ENCODE data around the gene FNDC10.

FNDC10 gene

DNA sequence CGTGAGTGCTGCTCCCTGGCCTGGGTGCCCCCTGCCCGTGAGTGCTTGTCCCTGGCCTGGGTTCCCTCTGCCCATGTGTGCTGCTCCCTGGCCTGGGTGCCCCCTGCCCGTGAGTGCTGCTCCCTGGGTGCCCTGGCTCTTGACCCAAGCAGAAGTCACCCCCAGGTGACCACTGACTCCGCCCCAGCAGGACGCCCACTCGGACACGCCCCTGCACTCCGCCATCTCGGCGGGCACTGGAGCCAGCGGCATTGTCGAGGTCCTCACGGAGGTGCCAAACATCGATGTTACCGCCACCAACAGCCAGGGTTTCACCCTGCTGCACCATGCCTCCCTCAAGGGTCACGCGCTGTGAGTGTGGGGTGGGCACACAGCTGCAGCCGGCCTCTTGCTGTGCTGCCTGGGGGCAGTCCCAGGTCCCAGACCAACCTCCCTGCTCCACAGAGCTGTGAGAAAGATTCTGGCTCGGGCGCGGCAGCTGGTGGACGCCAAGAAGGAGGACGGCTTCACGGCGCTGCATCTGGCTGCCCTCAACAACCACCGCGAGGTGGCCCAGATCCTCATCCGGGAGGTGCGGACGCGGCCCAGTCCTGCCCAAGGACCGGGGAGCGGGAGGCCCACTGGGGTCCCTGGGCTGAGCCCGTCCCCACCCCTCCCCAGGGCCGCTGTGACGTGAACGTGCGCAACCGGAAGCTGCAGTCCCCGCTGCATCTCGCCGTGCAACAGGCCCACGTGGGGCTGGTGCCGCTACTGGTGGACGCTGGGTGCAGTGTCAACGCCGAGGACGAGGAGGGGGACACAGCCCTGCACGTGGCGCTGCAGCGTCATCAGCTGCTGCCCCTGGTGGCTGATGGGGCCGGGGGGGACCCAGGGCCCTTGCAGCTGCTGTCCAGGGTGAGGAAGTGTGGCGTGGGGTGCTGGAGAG, 28.2 kb upstream of the FNDC10 start:
- TF ChIP-seq, protein P1, sequence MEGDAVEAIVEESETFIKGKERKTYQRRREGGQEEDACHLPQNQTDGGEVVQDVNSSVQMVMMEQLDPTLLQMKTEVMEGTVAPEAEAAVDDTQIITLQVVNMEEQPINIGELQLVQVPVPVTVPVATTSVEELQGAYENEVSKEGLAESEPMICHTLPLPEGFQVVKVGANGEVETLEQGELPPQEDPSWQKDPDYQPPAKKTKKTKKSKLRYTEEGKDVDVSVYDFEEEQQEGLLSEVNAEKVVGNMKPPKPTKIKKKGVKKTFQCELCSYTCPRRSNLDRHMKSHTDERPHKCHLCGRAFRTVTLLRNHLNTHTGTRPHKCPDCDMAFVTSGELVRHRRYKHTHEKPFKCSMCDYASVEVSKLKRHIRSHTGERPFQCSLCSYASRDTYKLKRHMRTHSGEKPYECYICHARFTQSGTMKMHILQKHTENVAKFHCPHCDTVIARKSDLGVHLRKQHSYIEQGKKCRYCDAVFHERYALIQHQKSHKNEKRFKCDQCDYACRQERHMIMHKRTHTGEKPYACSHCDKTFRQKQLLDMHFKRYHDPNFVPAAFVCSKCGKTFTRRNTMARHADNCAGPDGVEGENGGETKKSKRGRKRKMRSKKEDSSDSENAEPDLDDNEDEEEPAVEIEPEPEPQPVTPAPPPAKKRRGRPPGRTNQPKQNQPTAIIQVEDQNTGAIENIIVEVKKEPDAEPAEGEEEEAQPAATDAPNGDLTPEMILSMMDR (IDR thresholded peaks at IDR 0.05), result no peak

DNA sequence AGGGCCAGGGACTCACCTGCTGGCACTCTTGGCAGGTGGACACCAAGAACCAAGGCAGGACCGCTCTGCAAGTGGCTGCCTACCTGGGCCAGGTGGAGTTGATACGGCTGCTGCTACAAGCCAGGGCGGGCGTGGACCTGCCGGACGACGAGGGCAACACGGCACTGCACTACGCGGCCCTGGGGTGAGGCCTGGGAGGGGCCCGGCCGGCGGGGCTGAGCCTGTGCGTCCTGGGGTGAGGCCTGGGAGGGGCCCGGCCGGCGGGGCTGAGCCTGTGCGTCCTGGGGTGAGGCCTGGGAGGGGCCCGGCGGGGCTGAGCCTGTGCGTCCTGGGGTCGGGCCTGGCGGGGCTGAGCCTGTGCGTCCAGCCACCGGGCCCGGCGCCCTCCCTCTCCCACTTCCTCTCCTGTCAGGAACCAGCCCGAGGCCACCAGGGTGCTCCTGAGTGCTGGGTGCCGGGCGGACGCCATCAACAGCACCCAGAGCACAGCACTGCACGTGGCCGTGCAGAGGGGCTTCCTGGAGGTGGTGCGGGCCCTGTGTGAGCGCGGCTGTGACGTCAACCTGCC, 27.4 kb upstream of the FNDC10 start:
- TF ChIP-seq, protein P1 (IDR thresholded peaks at IDR 0.05), result no peak

DNA sequence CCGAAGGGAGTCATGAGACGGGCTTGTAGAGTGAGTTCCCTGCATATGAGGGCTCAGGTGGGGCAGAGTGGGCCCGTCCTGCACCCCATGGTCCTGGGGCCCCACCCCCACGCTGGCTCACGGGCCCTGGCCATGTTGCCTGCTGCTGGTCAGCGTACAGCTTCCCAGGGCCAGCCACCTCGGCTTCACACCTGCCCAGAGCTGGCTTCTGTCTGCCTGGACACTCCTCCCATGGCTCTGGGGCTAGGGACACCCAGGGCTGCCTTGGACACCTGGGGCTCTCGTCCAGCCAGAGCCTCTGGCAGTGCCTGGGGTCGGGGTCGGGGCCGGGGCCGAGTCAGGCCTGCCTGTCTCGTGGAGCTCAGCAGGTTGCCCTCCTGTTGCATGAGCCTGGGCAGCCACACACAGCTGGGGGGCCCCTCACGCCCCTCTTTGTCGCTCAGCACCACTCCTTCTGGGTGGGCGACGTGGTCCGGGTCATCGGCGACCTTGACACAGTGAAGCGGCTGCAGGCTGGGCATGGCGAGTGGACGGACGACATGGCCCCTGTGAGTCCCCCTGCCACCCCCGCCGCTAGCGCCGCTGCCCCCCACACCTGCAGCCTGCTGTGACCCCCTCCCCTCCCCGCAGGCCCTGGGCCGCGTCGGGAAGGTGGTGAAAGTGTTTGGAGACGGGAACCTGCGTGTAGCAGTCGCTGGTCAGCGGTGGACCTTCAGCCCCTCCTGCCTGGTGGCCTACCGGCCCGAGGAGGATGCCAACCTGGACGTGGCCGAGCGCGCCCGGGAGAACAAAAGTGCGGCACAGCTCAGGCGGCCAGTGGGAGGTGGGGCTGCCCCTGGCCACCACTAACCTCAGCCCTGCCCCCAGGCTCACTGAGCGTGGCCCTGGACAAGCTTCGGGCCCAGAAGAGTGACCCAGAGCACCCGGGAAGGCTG, 26.5 kb upstream of the FNDC10 start:
- TF ChIP-seq, protein P1 (IDR thresholded peaks at IDR 0.05), result no peak

DNA sequence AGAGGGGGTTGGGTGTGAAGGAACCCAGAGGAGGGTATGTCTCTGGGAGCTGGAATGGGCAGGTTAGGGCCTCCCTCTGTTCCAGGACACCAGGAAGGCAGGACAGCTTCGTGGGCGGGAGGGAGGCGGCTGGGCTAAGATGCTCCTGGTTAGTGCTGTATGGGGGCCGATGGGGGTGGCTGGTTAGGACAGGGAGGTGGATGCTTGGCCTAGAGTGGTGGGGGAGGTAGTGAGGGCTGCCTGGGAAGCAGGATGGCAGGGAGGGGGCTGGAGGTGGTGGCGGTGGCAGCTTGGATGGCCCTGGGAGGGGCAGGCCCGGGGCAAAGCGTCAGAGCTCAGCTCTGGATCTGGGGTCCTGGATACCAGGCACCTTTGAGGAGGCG, 25.9 kb upstream of the FNDC10 start:
- TF ChIP-seq, protein P1 (IDR thresholded peaks at IDR 0.05), result no peak

DNA sequence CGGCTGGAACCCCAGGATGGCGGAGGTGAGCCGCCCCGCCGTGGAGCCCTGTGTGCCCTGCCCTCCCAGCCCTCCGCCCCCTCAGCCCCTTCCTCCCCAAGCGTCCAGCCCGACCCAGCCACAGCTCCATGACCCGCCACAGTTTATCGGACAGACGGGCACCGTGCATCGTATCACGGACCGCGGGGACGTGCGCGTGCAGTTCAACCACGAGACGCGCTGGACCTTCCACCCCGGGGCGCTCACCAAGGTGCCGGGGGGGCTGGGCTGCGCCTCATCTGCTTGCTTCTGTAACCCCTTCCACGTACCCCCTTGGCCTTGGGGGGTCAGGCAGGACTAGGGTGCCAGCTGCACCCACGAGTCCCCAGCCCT, 25.5 kb upstream of the FNDC10 start:
- TF ChIP-seq, protein P1 (IDR thresholded peaks at IDR 0.05), result no peak

DNA sequence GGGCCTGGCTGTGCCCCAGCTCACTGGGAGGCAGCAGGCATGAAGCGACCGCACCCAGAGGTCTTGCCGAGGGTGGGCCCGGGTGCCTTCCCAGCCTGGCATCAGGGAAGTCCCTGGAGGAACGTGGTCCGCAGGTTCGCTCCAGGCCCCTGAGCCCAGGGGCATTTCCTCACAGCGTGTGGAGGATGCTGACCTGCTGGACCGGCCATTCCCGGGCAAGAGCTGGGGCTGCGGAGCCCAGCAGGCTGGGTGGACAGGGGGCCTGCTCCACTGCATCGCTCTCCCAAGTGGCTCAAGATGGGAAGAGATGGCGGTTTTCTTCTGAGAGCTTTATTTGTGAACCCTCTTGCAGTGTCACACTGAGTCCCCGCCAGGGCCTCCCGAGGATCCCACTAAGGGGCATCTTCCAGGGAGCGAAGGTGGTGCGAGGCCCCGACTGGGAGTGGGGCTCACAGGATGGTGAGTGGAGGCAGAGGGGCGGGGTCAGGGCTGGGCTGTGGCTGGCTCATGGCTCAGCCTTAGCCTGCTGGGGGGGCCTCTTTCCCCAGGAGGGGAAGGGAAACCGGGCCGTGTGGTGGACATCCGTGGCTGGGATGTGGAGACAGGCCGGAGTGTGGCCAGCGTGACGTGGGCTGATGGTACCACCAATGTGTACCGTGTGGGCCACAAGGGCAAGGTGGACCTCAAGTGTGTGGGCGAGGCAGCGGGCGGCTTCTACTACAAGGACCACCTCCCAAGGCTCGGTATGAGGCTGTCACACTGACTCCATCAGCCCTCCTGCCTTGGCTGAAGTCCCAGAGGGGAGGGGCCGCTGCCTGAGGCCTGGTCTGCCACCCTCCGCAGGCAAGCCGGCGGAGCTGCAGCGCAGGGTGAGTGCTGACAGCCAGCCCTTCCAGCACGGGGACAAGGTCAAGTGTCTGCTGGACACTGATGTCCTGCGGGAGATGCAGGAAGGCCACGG, 24.8 kb upstream of the FNDC10 start:
- TF ChIP-seq, protein P1 (IDR thresholded peaks at IDR 0.05), result no peak

Data from LNCAP (cell line).